Ascending aorta (tissue), 2 donors: ENCODE results near the gene PDE7B. TPM values are rescaled to one million over a fixed set of nuclear protein-coding genes. Genes with fewer than 3 reads are reported as not detected.

Experiments used
- DNase-seq, 2 donors: peaks; one replicate each; pipeline ENCODE4 v3.0.0-alpha.2; 2019; ENCODE audit warnings: low spot score in 2 of 2
- H3K27ac ChIP-seq, 2 donors: fragments of 200-600 bp; sonication (generic); one replicate each; pipeline ENCODE4 v1.5.1; 2016 to 2017; ENCODE audit warnings: mild to moderate bottlenecking in 1 of 2
- H3K27me3 ChIP-seq: fragments of 200-600 bp; sonication (generic); one replicate; pipeline ENCODE4 v1.5.1; 2017
- H3K36me3 ChIP-seq, 2 donors: fragments of 200-600 bp; sonication (generic); one replicate each; pipeline ENCODE4 v1.5.1; 2016
- H3K4me1 ChIP-seq, 2 donors: fragments of 200-600 bp; sonication (generic); one replicate each; pipeline ENCODE4 v1.5.1; 2016 to 2017; ENCODE audit warnings: mild to moderate bottlenecking in 1 of 2
- H3K4me3 ChIP-seq, 2 donors: fragments of 200-600 bp; sonication (generic); one replicate each; pipeline ENCODE4 v1.5.1; 2016 to 2017; ENCODE audit warnings: mild to moderate bottlenecking in 1 of 2
- H3K9me3 ChIP-seq, 2 donors: fragments of 200-600 bp; sonication (generic); one replicate each; pipeline ENCODE4 v1.5.1; 2016
- intact Hi-C: fragments of 100-400 bp; cut with DNase I; formaldehyde crosslinking; loops from one replicate; pipeline ENCODE4 v1.15.1; 2023
- total RNA-seq: library from RNA; depleted of rRNA; stranded (reverse); fragments of >200 nt; gene quantifications from one replicate; pipeline ENCODE4 v1.1.0, GENCODE V29; 2016
- TF ChIP-seq, protein P1 (sequence below), 3 experiments: fragments of 200-600 bp in 2 of 3; fragments of 450-650 bp in 1 of 3; sonication (generic) in 2 of 3; IDR thresholded peaks; one replicate each; pipeline ENCODE4 v1.5.1; 2016 to 2019; ENCODE audit warnings: antibody characterized with exemption in 3 of 3, mild to moderate bottlenecking in 1 of 3, moderate library complexity in 1 of 3

The PDE7B gene
- total RNA-seq, 1 donor from 2014 or later: 6.0 TPM

DNA sequence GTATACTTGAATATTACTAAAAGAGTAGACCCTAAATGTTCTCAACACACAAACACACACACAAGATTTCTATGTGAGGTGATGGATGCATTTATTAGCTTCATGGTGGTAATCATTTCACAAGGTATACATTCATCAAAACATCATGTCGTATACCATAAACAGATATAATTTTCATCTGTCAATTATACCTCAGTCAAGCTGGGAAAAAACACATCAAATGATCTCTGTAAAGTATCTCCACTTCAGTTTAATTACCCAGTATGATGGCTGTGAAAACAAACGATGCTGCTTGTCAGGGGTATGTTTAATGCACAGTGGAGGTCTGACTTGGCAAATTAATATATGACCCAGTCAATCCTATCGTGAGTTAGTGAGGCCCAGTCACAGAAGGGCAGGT lies 241.4 kb downstream of the PDE7B start:
- no peak overlapping the region for H3K27ac ChIP-seq
- intact Hi-C loops: no loop called here
- H3K36me3 ChIP-seq: no peaks in the 10 kb centered on the region
- TF ChIP-seq, protein P1, sequence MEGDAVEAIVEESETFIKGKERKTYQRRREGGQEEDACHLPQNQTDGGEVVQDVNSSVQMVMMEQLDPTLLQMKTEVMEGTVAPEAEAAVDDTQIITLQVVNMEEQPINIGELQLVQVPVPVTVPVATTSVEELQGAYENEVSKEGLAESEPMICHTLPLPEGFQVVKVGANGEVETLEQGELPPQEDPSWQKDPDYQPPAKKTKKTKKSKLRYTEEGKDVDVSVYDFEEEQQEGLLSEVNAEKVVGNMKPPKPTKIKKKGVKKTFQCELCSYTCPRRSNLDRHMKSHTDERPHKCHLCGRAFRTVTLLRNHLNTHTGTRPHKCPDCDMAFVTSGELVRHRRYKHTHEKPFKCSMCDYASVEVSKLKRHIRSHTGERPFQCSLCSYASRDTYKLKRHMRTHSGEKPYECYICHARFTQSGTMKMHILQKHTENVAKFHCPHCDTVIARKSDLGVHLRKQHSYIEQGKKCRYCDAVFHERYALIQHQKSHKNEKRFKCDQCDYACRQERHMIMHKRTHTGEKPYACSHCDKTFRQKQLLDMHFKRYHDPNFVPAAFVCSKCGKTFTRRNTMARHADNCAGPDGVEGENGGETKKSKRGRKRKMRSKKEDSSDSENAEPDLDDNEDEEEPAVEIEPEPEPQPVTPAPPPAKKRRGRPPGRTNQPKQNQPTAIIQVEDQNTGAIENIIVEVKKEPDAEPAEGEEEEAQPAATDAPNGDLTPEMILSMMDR (IDR thresholded peaks at IDR 0.05): no peak
- no peak for DNase-seq
- no peaks in the 10 kb centered on the region for H3K27me3 ChIP-seq
- H3K9me3 ChIP-seq: no peaks in the 10 kb centered on the region
- H3K4me1 ChIP-seq: no peaks in the 10 kb centered on the region
- no peak overlapping the region for H3K4me3 ChIP-seq

DNA sequence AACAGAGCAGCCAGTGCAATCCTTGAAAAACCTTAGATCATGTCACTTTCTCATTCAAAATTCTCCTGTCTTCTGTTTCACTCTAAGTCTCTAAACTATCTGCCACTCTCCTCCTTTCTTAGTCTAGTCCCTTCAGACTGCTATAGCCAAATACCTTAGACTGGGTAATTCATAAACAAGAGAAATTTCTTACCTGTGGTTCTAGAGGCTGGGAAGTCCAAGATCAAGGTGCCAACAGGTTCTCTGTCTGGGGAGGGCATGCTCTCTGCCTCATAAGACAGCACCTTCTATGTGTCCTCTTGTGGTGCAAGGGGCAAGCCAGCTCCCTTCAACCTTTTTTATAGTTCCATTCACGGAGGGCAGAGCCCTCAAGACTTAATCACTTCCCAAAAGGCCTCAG lies 242.3 kb downstream of the PDE7B start:
- intact Hi-C loops: no loop called here
- TF ChIP-seq, protein P1 (IDR thresholded peaks at IDR 0.05): no peak

GRCh38 chr6:136094812-136095211 lies 243.3 kb downstream of the PDE7B start:
- H3K9me3 ChIP-seq: no peaks in the 10 kb centered on the region
- DNase-seq: no peak
- H3K4me1 ChIP-seq: no peaks in the 10 kb centered on the region
- intact Hi-C loops: no loop called here
- H3K4me3 ChIP-seq: no peak overlapping the region
- TF ChIP-seq, protein P1 (IDR thresholded peaks at IDR 0.05): no peak
- H3K36me3 ChIP-seq: no peaks in the 10 kb centered on the region
- no peaks in the 10 kb centered on the region for H3K27me3 ChIP-seq
- H3K27ac ChIP-seq: no peak overlapping the region

More for the DNA sequence above, 242.3 kb downstream of the PDE7B start:
- DNase-seq: no peak
- no peak overlapping the region for H3K4me3 ChIP-seq
- H3K4me1 ChIP-seq: no peaks in the 10 kb centered on the region
- no peaks in the 10 kb centered on the region for H3K9me3 ChIP-seq
- no peaks in the 10 kb centered on the region for H3K27me3 ChIP-seq
- no peak overlapping the region for H3K27ac ChIP-seq
- no peaks in the 10 kb centered on the region for H3K36me3 ChIP-seq

GRCh38 chr6:136095986-136096385 lies 244.5 kb downstream of the PDE7B start:
- Histone ChIP-seq H3K27ac (no peak overlapping the region), H3K4me3 (no peak overlapping the region), H3K4me1 (no peaks in the 10 kb centered on the region), H3K27me3 (no peaks in the 10 kb centered on the region), H3K36me3 (no peaks in the 10 kb centered on the region), H3K9me3 (no peaks in the 10 kb centered on the region)
- no peak for DNase-seq
- intact Hi-C loops: no loop called here
- TF ChIP-seq, protein P1 (IDR thresholded peaks at IDR 0.05): no peak

GRCh38 chr6:136102991-136103688 lies 251.6 kb downstream of the PDE7B start:
- no peak for DNase-seq
- H3K36me3 ChIP-seq: no peaks in the 10 kb centered on the region
- H3K27ac ChIP-seq: no peak overlapping the region
- no peaks in the 10 kb centered on the region for H3K4me1 ChIP-seq
- no peak overlapping the region for H3K4me3 ChIP-seq
- H3K27me3 ChIP-seq: no peaks in the 10 kb centered on the region
- TF ChIP-seq, protein P1 (IDR thresholded peaks at IDR 0.05): no peak
- H3K9me3 ChIP-seq: no peaks in the 10 kb centered on the region
- intact Hi-C loops: no loop called here
